Stimulated activated CD4-positive, alpha-beta T cell treated with anti-CD3 and anti-CD28 coated beads, TNF-alpha, amount 100 ng/mL, for 4 hours (primary cell): ENCODE results near the gene ANKRD28.
A peak's percentile ranks its signal among the peaks of the same experiment; 100 is the strongest.
"Not testable (repeated sequence)": the region's sequence is repeated elsewhere in the genome, so short reads cannot be mapped to it uniquely, and the experiment has no call there.

Source experiments
- DNase-seq, 3 experiments: peaks; one replicate each; pipeline ENCODE4 v3.0.0-alpha.2; 2020; ENCODE audit warnings: low read depth in 3 of 3

Gene ANKRD28

GRCh38 chr3:15636028-15636709 lies 161.6 kb downstream of the ANKRD28 start:
- DNase-seq = no peak

GRCh38 chr3:15635121-15635661 lies 162.6 kb downstream of the ANKRD28 start:
- DNase-seq = no peak

- DNase-seq = no peak
Measured at GRCh38 chr3:15634671-15635070, 163.1 kb downstream of the ANKRD28 start.

- DNase-seq = no peak
Measured at GRCh38 chr3:15633766-15634598, 163.8 kb downstream of the ANKRD28 start.

- no peak for DNase-seq
Measured at GRCh38 chr3:15633159-15633558, 164.6 kb downstream of the ANKRD28 start.

- no peak for DNase-seq
Measured at GRCh38 chr3:15632212-15632580, 165.6 kb downstream of the ANKRD28 start.

- no peak for DNase-seq
Measured at GRCh38 chr3:15631426-15632211, 166.2 kb downstream of the ANKRD28 start.

- no peak for DNase-seq
Measured at GRCh38 chr3:15630646-15631350, 167.0 kb downstream of the ANKRD28 start.

- DNase-seq = peak in 2 of 3 experiments; percentile 33 to 49
Measured at GRCh38 chr3:15629860-15630597, 167.8 kb downstream of the ANKRD28 start.

GRCh38 chr3:15628967-15629366 lies 168.8 kb downstream of the ANKRD28 start:
- DNase-seq = no peak

- no peak for DNase-seq
Measured at GRCh38 chr3:15623535-15624440, 174.0 kb downstream of the ANKRD28 start.

- not testable (repeated sequence) for DNase-seq
Measured at GRCh38 chr3:15619659-15620464, 177.9 kb downstream of the ANKRD28 start.
